GM19043 (cell line): ENCODE measurements around the gene TWSG1.
"Not testable (repeated sequence)": the region's sequence is repeated elsewhere in the genome, so short reads cannot be mapped to it uniquely, and the experiment has no call there.

Source experiments
- ATAC-seq: cut with Tn5 transposase; IDR thresholded peaks from one replicate; pipeline ENCODE4 v1.9.1; 2021; ENCODE audit warnings: low read depth; ENCODE audit not compliant: unreplicated experiment

Gene TWSG1

DNA sequence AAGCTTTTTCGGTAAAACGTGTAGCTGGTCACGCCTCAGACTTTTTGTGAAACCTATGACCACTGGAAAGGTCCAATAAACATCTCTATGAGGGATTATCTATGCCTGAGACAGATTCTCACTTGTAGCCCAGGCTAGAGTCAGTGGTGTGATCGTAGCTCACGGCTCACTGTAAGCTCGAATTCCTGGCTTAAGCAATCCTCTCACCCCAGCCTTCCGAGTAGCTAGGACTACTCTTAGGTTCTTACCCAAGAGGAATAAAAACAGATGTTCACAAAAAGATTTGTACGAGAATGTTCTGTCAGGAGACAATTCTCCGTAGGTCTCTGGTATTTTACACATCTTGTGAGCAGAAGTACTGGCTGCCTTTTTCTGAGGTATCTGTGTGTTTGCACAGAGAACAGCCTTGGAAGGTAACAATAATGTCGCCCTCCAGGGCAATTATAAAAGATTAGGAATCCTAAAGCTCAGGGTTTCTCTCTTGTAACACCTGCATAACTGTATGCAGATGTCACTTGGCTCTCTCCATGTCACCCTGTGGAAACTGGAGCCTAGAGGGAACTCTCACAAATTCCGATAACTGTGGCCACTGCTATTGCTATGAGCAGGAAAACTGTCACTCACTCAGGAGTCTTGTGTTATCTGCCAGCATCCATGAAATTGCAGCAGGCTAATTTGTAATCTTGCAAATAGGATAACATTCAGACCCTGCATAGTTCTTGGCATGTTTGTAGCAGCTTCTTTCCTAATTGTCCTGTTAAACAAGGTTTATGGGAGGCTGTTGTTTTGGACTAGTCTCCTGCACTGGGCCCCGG lies 115.2 kb downstream of the TWSG1 start:
- no peak for ATAC-seq

DNA sequence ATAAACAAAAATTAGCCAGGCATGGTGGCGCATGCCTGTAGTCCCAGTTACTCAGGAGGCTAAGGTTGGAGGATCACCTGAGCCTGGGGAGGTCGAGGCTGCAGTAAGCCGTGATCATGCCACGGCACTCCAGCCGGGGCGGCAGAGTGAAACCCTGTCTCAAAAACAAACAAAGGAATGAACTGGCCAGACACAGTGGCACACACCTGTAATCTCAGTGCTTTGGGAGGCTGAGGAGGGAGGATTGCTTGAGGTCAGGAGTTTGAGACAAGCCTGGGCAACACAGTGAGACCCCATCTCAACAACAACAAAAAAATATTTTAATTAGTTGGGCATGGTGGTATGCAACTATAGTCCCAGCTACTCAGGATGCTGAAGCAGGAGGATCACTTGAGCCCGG lies 116.3 kb downstream of the TWSG1 start:
- ATAC-seq = not testable (repeated sequence)
